ENCODE measurements around the gene DNM2.
A peak's percentile ranks its signal among the peaks of the same experiment; 100 is the strongest.
"Not testable (repeated sequence)": the region's sequence is repeated elsewhere in the genome, so short reads cannot be mapped to it uniquely, and the experiment has no call there.

DNM2 gene

GRCh38 chr19:10831987-10832938 is 114.4 kb downstream of the DNM2 start:
- FAIRE-seq (no peak), DNase-seq (ENCODE audit: low spot score) (no peak)

DNA sequence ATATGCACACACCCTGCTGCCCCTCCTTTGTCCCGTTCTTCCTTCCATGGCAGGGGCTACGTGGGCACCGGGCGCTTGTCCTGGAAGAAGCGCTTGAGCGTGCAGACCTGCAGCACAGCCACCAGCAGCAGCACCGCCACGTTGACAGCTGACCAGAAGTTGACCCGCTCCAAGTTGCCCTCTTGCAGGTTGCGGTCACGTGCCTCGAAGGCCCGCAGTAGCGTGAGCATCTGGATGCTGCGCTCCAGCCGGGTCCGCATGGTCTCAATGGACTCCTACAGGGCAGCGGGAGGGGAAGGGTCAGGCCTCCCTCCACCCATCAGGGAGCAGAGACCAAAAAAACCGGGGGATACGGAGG is 115.0 kb downstream of the DNM2 start:
- FAIRE-seq: no peak
- no peak for DNase-seq (ENCODE audit: low spot score)

DNA sequence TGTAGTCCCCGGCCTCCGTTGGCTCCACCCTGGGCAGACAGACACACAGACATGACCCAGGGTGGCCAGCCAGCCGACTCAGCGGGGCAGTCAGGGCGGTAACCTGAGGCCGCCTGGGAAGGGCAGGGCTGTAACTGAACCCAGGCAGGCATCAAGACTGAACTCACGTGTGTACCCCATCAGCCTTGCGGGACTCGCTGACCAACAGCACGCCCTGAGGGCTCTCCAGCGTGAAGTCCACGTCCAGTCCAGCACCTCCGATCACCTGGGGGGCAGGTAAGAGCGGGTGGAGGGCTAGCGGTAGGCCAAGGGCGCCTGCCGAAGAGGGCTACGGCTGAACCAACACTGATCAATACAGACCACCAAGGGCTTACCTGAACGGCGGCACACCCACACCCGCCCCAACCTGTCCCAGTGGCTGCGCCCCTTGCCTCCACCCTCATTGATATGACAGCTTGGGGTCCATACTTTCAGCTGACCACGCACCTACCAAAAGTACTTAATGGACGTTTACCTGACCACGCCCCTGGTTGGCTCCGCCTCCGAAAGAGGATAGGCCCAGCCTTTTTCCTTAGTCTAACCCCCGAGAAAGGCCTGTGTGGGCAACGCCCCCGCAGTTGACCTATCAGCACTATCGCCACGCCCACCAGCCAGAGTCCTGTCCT is 117.3 kb downstream of the DNM2 start:
- no peak for FAIRE-seq
- no peak for DNase-seq (ENCODE audit: low spot score)

GRCh38 chr19:10835754-10836478 is 118.0 kb downstream of the DNM2 start, which contains the start of gene TMED1:
Gene TMED1 (minus strand): TSS chr19:10836212. CDS start chr19:10836191, 21 bp downstream.
- DNase-seq (ENCODE audit: low spot score) (peak; percentile 95), FAIRE-seq (no peak)

GRCh38 chr19:10836479-10837330 is 118.8 kb downstream of the DNM2 start:
- peak; percentile 78 for DNase-seq (ENCODE audit: low spot score)
- no peak for FAIRE-seq

GRCh38 chr19:10837649-10838048 is 119.8 kb downstream of the DNM2 start:
- FAIRE-seq; DNase-seq (ENCODE audit: low spot score): not testable (repeated sequence)

DNA sequence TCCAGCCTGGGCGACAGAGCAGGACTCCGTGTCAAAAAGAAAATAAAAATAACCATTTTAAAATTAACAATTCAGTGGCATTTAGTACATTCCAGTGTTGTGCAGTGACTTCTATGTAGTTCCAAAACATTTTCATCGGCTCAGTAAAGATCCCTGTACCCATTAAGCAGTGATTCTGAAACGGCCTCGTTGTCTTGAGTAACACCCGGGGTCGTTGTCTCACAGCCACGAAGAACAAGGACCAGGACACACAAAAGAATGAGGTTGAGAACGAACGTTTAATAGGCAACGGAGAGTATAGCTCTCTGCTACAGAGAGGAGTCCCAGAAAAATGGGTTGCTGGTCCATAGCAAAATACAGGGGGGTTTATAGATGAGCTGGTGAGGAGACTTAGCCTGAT is 120.5 kb downstream of the DNM2 start:
- no peak for FAIRE-seq
- no peak for DNase-seq (ENCODE audit: low spot score)

GRCh38 chr19:10839114-10840050 is 121.5 kb downstream of the DNM2 start:
- FAIRE-seq: no peak
- DNase-seq (ENCODE audit: low spot score): no peak

DNA sequence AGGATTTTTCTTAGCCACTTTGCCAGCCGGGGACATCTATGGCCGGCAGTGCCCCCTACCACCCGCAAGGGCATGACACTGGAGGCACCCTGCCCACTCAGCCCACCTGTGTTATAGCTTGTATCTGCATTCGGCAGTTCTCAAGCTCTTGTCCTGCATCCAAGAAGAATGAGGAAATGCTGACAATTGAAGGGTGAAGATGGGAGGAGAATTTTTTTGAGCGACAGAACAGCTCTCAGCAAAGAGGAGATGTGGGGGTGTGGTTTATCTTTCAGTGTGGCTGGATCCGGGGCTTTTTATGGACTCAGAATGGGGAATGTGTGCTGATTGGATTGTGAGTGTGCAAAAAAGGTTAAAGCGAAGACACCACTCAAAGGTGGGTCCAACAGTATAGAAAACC is 124.9 kb downstream of the DNM2 start:
- FAIRE-seq (no peak), DNase-seq (ENCODE audit: low spot score) (no peak)

- DNase-seq (ENCODE audit: low spot score): no peak
- FAIRE-seq: no peak
These were observed 128.8 kb downstream of the DNM2 start for GRCh38 chr19:10846500-10847202.

DNA sequence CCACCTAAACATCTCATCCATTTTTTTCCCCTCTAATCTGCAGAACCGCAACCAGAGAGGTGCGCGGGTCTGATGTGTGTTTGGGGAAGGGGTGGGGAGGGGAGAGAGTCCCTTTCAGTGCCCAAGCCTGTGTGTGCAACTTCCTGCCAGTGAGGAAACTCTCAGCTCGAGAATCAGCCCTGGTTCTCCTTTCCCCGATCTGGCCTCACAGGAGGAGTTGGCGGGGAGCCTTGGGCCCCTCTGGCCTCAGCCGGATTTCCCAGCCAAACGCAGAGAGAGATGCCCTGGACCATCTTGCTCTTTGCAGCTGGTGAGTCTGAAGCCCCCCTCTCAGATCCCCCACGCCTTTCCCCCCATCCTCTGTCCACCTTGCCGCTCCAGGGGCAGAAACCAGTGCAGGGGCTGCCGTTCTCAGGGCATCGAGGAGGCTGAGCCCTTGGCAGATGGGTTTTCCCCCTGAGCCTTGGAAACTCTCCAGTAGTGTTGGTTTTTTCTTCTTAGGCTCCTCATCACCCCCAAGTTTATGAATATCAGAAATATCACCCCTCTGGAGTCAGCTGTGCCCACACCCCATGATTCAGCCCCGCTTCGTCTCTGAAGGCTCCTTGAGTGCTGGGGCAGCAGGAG is 130.5 kb downstream of the DNM2 start, which contains the start of gene C19orf38:
Gene C19orf38 (plus strand): TSS at position 186 of the 627 bp plus-strand sequence. CDS start 94 bp downstream, at position 280.
- FAIRE-seq (no peak), DNase-seq (ENCODE audit: low spot score) (no peak)

DNA sequence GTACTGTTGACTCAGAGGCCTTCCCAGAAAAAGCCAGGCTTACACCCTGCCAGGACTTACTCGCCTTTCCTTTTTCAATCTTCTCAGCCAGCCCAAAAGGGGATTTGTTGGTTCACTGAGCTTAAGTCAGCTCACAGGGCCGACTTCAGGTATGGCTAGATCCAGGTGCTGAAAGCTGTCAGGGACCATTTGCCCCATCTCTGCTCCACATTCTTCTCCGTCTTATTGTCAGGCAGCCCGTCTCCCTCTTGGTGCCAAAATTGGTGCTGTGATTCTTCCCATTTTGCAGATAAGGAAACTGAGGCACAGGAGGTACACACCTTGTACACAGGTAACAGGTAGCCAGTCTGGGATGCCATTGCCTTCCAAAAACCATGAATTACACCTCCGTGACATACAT is 132.8 kb downstream of the DNM2 start:
- FAIRE-seq: no peak
- DNase-seq (ENCODE audit: low spot score): no peak

DNA sequence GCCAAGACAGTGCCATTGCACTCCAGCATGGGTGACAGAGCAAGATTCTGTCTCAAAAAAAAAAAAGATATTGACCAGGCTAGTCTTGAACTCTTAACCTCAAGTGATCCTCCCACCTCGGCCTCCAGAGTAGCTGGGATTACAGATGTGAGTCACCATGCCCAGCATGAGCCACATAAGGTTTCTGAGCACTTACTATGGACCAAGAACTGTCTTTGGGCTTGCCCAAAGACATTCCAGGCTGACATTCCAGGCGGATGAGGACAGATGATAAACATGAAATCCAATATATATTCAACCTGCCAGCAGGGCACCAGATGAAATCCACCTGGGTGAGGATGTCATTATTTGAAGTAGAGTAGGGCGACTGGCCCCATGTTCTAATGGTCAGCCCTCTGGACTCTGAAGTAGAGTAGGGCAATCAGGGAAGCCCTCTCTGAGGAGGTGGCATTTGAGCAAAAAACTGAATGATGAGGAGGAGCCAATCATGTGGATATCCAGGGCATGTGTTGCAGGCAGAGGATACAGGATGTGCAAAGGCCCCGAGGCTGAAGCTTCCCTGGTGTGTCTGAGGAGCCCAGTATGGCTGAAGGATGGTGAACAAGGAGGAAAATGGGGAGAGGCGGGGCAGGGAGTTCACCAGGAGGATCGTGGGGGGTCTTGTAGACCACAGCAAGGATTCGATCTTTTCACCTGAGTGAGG is 134.4 kb downstream of the DNM2 start:
- DNase-seq (ENCODE audit: low spot score) (peak; percentile 51), FAIRE-seq (no peak)

- no peak for FAIRE-seq
- no peak for DNase-seq (ENCODE audit: low spot score)
These were observed 135.1 kb downstream of the DNM2 start for GRCh38 chr19:10852941-10853340.

- DNase-seq (ENCODE audit: low spot score): no peak
These were observed 136.6 kb downstream of the DNM2 start for GRCh38 chr19:10854350-10855089.

GRCh38 chr19:10855879-10856522 is 138.1 kb downstream of the DNM2 start:
- FAIRE-seq (no peak), DNase-seq (ENCODE audit: low spot score) (no peak)

More at GRCh38 chr19:10854350-10855089, 136.6 kb downstream of the DNM2 start:
- FAIRE-seq: no peak

DNA sequence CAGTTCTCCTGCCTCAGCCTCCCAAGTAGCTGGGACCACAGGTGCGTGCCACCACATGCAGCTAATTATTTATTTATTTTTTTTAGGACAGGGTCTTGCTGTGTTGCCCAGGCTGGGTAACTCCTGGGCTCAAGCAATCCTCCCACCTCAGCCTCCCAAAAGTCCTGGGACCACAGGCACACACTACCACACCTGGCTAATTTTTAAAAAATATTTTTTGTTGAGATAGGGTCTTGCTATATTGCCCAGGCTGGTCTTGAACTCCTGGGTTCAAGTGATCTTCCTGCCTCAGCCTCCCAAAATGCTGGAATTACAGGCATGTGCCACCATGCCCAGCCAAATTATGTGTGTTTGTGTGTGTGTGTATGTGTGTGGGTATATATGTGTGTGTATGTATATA is 139.0 kb downstream of the DNM2 start:
- not testable (repeated sequence) for DNase-seq (ENCODE audit: low spot score); FAIRE-seq
